CD4-positive, alpha-beta T cell treated with Interleukin-21 for 1 hour (primary cell): ENCODE data around the gene ZNF420.
"Not testable (repeated sequence)": the region's sequence is repeated elsewhere in the genome, so short reads cannot be mapped to it uniquely, and the experiment has no call there.

Experiments used
- DNase-seq: peaks from one replicate; pipeline ENCODE4 v3.0.0-alpha.2; 2020

Gene ZNF420

GRCh38 chr19:37077934-37078716 is at the start of gene ZNF420:
ZNF420 (plus strand) TSS chr19:37078433; CDS start chr19:37089119, 10,686 bp downstream.
- DNase-seq = peak; percentile 94

- no peak for DNase-seq
Measured at GRCh38 chr19:37045140-37045539, 33.1 kb upstream of the ZNF420 start.

- DNase-seq = no peak
Measured at GRCh38 chr19:37055330-37055729, 22.9 kb upstream of the ZNF420 start.

- DNase-seq = no peak
Measured at GRCh38 chr19:37056776-37057175, 21.5 kb upstream of the ZNF420 start.

- no peak for DNase-seq
Measured at GRCh38 chr19:37059142-37059541, 19.1 kb upstream of the ZNF420 start.

- not testable (repeated sequence) for DNase-seq
Measured at GRCh38 chr19:37064886-37065285, 13.3 kb upstream of the ZNF420 start.

- no peak for DNase-seq
Measured at GRCh38 chr19:37074111-37074510, 4.1 kb upstream of the ZNF420 start.

- DNase-seq = no peak
Measured at GRCh38 chr19:37074819-37075362, 3.3 kb upstream of the ZNF420 start.

- DNase-seq = not testable (repeated sequence)
Measured at GRCh38 chr19:37076524-37076923, 1.7 kb upstream of the ZNF420 start.

GRCh38 chr19:37077501-37077933 is 716 bp upstream of the ZNF420 start:
- DNase-seq = no peak

- DNase-seq = no peak
Measured at GRCh38 chr19:37078717-37079032, 442 bp downstream of the ZNF420 start.

- no peak for DNase-seq
Measured at GRCh38 chr19:37079238-37079637, 1.0 kb downstream of the ZNF420 start.

- no peak for DNase-seq
Measured at GRCh38 chr19:37082307-37082706, 4.1 kb downstream of the ZNF420 start.

- DNase-seq = no peak
Measured at GRCh38 chr19:37087110-37087509, 8.9 kb downstream of the ZNF420 start.

- no peak for DNase-seq
Measured at GRCh38 chr19:37095859-37096258, 17.6 kb downstream of the ZNF420 start.

- no peak for DNase-seq
Measured at GRCh38 chr19:37098570-37098969, 20.3 kb downstream of the ZNF420 start.

- not testable (repeated sequence) for DNase-seq
Measured at GRCh38 chr19:37104135-37104534, 25.9 kb downstream of the ZNF420 start.

- not testable (repeated sequence) for DNase-seq
Measured at GRCh38 chr19:37111753-37112152, 33.5 kb downstream of the ZNF420 start.

- no peak for DNase-seq
Measured at GRCh38 chr19:37114001-37114400, 35.8 kb downstream of the ZNF420 start.

- DNase-seq = not testable (repeated sequence)
Measured at GRCh38 chr19:37122093-37122492, 43.9 kb downstream of the ZNF420 start.

GRCh38 chr19:37127999-37128820 is 50.0 kb downstream of the ZNF420 start:
- no peak for DNase-seq

- DNase-seq = no peak
Measured at GRCh38 chr19:37128821-37129177, 50.6 kb downstream of the ZNF420 start.

- DNase-seq = no peak
Measured at GRCh38 chr19:37136111-37136510, 57.9 kb downstream of the ZNF420 start.

- no peak for DNase-seq
Measured at GRCh38 chr19:37148214-37148613, 70.0 kb downstream of the ZNF420 start.
